ENCODE data around the gene SRM.

DNA sequence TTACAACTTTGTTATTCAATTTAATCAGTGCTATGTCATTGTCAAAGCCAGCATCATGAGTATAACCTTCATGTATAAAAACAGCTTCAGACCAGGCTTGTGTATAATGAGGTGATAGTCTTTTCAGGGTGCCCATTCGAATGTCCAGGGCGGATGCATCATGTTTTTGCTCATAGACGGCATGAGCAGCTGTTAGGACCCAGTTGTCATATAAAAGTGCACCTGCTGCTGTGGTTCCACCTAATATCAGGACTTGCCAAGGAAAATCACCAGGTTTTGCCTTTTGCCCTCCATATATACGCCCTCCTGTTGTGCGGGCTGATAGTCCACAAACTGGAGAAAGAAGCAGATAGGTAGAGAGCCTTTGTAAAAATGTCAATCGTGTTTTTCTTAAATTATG is 32.5 kb downstream of the SRM start:
- TF ChIP-seq, protein P1, sequence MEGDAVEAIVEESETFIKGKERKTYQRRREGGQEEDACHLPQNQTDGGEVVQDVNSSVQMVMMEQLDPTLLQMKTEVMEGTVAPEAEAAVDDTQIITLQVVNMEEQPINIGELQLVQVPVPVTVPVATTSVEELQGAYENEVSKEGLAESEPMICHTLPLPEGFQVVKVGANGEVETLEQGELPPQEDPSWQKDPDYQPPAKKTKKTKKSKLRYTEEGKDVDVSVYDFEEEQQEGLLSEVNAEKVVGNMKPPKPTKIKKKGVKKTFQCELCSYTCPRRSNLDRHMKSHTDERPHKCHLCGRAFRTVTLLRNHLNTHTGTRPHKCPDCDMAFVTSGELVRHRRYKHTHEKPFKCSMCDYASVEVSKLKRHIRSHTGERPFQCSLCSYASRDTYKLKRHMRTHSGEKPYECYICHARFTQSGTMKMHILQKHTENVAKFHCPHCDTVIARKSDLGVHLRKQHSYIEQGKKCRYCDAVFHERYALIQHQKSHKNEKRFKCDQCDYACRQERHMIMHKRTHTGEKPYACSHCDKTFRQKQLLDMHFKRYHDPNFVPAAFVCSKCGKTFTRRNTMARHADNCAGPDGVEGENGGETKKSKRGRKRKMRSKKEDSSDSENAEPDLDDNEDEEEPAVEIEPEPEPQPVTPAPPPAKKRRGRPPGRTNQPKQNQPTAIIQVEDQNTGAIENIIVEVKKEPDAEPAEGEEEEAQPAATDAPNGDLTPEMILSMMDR (IDR thresholded peaks at IDR 0.05) = no peak
- TF ChIP-seq EZH2phosphoT487 (IDR thresholded peaks at IDR 0.05) (no peak), EZH2 (IDR thresholded peaks at IDR 0.05) (no peak)

Measured in neural progenitor cell (in vitro differentiated cells).